Peyer's patch (tissue), 4 donors: Measurements from ENCODE around the gene LCLAT1.

Experiments
- CTCF ChIP-seq, 6 experiments: fragments of 450-650 bp in 4 of 6; fragments of 200-600 bp in 2 of 6; sonication (generic) in 1 of 6; IDR thresholded peaks; one replicate each; pipeline ENCODE4 v1.5.1; 2017 to 2019; ENCODE audit warnings: antibody characterized with exemption in 6 of 6, mild to moderate bottlenecking in 3 of 6, moderate library complexity in 1 of 6
- POLR2A ChIP-seq, 2 donors: fragments of 450-650 bp; IDR thresholded peaks; one replicate each; pipeline ENCODE4 v1.5.1; 2017; ENCODE audit warnings: antibody characterized with exemption in 2 of 2, mild to moderate bottlenecking in 2 of 2, moderate library complexity in 2 of 2

- no peak for TF ChIP-seq CTCF (IDR thresholded peaks at IDR 0.05)
- no peak for TF ChIP-seq POLR2A (IDR thresholded peaks at IDR 0.05)
Observed at GRCh38 chr2:30655660-30656059, 208.6 kb downstream of the LCLAT1 start.
